OCI-LY1 (cell line): ENCODE results near the gene GRIA4.

Experiments used
- H2AFZ ChIP-seq: fragments of 200-600 bp; sonication (generic), shearing (Covaris generic); 2 replicates; pipeline ENCODE4 v1.6.0; 2014; ENCODE audit warnings: antibody characterized with exemption, mild to moderate bottlenecking, low read length
- H3F3A ChIP-seq: fragments of 200-600 bp; sonication (generic), shearing (Covaris generic); 2 replicates; pipeline ENCODE4 v1.6.0; 2014; ENCODE audit warnings: mild to moderate bottlenecking, antibody characterized with exemption, low read length, moderate library complexity; ENCODE audit not compliant: insufficient read depth
- H3K27ac ChIP-seq: fragments of 200-600 bp; sonication (generic); 2 replicates; pipeline ENCODE4 v1.5.1; 2014; ENCODE audit warnings: low read length, mixed run types, mild to moderate bottlenecking, low read depth; ENCODE audit not compliant: poor library complexity, severe bottlenecking
- H3K27me3 ChIP-seq: fragments of 200-600 bp; sonication (generic); 2 replicates; pipeline ENCODE4 v1.6.0; 2014; ENCODE audit warnings: antibody characterized with exemption, mild to moderate bottlenecking, low read length, moderate library complexity; ENCODE audit not compliant: insufficient read depth
- H3K36me3 ChIP-seq: fragments of 200-600 bp; sonication (generic); 2 replicates; pipeline ENCODE4 v1.6.1; 2014; ENCODE audit warnings: mild to moderate bottlenecking, antibody characterized with exemption, low read length, moderate library complexity, mixed read lengths; ENCODE audit not compliant: insufficient read depth
- H3K4me1 ChIP-seq: fragments of 200-600 bp; sonication (generic); 2 replicates; pipeline ENCODE4 v1.5.1; 2014; ENCODE audit warnings: mild to moderate bottlenecking, low read length, moderate library complexity; ENCODE audit not compliant: insufficient read depth, severe bottlenecking
- H3K4me2 ChIP-seq: fragments of 200-600 bp; sonication (generic), shearing (Covaris generic); 2 replicates; pipeline ENCODE4 v1.6.1; 2014; ENCODE audit warnings: low read length
- H3K4me3 ChIP-seq: fragments of 200-600 bp; sonication (generic); 2 replicates; pipeline ENCODE4 v1.5.1; 2014; ENCODE audit warnings: low read length, low read depth, mild to moderate bottlenecking, mixed read lengths; ENCODE audit not compliant: poor library complexity, severe bottlenecking
- H3K79me2 ChIP-seq: fragments of 200-600 bp; shearing (Covaris generic); 2 replicates; pipeline ENCODE4 v1.6.1; 2016; ENCODE audit warnings: mixed run types, low read length, mixed read lengths; ENCODE audit not compliant: insufficient read depth
- H3K9ac ChIP-seq: fragments of 200-600 bp; sonication (generic), shearing (Covaris generic); 2 replicates; pipeline ENCODE4 v1.6.1; 2014; ENCODE audit warnings: mild to moderate bottlenecking, low read length, mixed read lengths
- H3K9me2 ChIP-seq: fragments of 200-600 bp; sonication (generic), shearing (Covaris generic); 2 replicates; pipeline ENCODE4 v1.6.1; 2014; ENCODE audit warnings: low read depth, mild to moderate bottlenecking, low read length, mixed read lengths
- H3K9me3 ChIP-seq: fragments of 200-600 bp; shearing (Covaris generic); 2 replicates; pipeline ENCODE4 v1.6.1; 2014; ENCODE audit warnings: low read length, mixed read lengths
- H4K20me1 ChIP-seq: fragments of 200-600 bp; sonication (generic), shearing (Covaris generic); 2 replicates; pipeline ENCODE4 v1.6.0; 2016; ENCODE audit warnings: mild to moderate bottlenecking, low read length; ENCODE audit not compliant: insufficient read depth
- CTCF ChIP-seq: fragments of 200-600 bp; sonication (generic), shearing (Covaris generic); IDR thresholded peaks from 2 replicates; pipeline ENCODE4 v1.5.1; 2017; ENCODE audit warnings: mild to moderate bottlenecking, antibody characterized with exemption, low read length, moderate library complexity, mixed read lengths
- EZH2 ChIP-seq: fragments of 200-600 bp; sonication (generic), shearing (Covaris generic); IDR thresholded peaks from 2 replicates; pipeline ENCODE4 v1.8.0; 2017; ENCODE audit warnings: borderline replicate concordance, mixed run types, mild to moderate bottlenecking, antibody characterized with exemption, low read length, moderate library complexity, mixed read lengths

The GRIA4 gene

DNA sequence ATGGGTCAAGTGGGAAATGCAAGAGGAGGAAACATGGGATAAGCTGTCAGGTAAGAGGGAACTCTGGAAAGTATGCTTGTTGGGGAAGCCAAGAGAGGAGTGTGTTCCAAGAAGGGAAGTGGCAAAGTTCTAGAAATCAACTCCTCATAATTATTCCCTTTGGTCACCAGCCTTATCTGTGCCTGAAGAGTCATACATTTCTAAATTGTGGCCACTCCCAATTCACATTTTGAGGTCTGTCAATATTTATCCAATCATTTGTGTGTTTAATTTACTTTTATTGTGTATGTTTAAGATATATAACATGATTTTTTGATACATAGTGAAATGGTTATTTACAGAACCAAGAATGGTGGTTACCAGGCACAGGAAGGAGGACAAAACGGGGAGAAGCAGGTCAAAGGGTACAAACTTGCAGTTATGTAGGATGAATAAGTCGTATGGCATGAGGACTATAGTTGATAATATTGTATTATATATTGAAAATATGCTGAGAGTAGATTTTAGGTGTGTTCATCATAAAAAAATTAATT, 131.7 kb downstream of the GRIA4 start:
- H3K9me3 ChIP-seq = no peaks in the 10 kb centered on the region
- H3K36me3 ChIP-seq = no peaks in the 10 kb centered on the region
- no peaks in the 10 kb centered on the region for H3K79me2 ChIP-seq
- no peaks in the 10 kb centered on the region for H3K9me2 ChIP-seq
- H3K4me3 ChIP-seq = no peak overlapping the region
- H3K9ac ChIP-seq = no peak overlapping the region
- TF ChIP-seq CTCF = no peak
- TF ChIP-seq EZH2 = no peak
- no peaks in the 10 kb centered on the region for H3K27me3 ChIP-seq
- no peaks in the 10 kb centered on the region for H4K20me1 ChIP-seq
- no peak overlapping the region for H3K4me2 ChIP-seq
- no peak overlapping the region for H2AFZ ChIP-seq
- no peaks in the 10 kb centered on the region for H3K4me1 ChIP-seq
- H3K27ac ChIP-seq = no peak overlapping the region
- H3F3A ChIP-seq = no peaks in the 10 kb centered on the region

- no peak overlapping the region for H3K4me3 ChIP-seq
- no peaks in the 10 kb centered on the region for H3K27me3 ChIP-seq
- no peaks in the 10 kb centered on the region for H3K79me2 ChIP-seq
- no peak overlapping the region for H2AFZ ChIP-seq
- no peak overlapping the region for H3K27ac ChIP-seq
- H3K9ac ChIP-seq = no peak overlapping the region
- H3K4me2 ChIP-seq = no peak overlapping the region
- no peaks in the 10 kb centered on the region for H4K20me1 ChIP-seq
- H3F3A ChIP-seq = no peaks in the 10 kb centered on the region
- no peaks in the 10 kb centered on the region for H3K9me3 ChIP-seq
- TF ChIP-seq CTCF (no peak), EZH2 (no peak)
- H3K36me3 ChIP-seq = no peaks in the 10 kb centered on the region
- H3K9me2 ChIP-seq = no peaks in the 10 kb centered on the region
- H3K4me1 ChIP-seq = no peaks in the 10 kb centered on the region
These were observed 144.4 kb downstream of the GRIA4 start for GRCh38 chr11:105754260-105754659.

GRCh38 chr11:105754716-105755115, 144.8 kb downstream of the GRIA4 start:
- H3K4me1 ChIP-seq = no peaks in the 10 kb centered on the region
- H3K4me2 ChIP-seq = no peak overlapping the region
- H3K79me2 ChIP-seq = no peaks in the 10 kb centered on the region
- H3F3A ChIP-seq = no peaks in the 10 kb centered on the region
- H3K36me3 ChIP-seq = no peaks in the 10 kb centered on the region
- H3K4me3 ChIP-seq = no peak overlapping the region
- no peaks in the 10 kb centered on the region for H3K9me3 ChIP-seq
- H3K9ac ChIP-seq = no peak overlapping the region
- H3K27me3 ChIP-seq = no peaks in the 10 kb centered on the region
- H3K9me2 ChIP-seq = no peaks in the 10 kb centered on the region
- no peak for TF ChIP-seq EZH2
- TF ChIP-seq CTCF = no peak
- no peak overlapping the region for H2AFZ ChIP-seq
- H3K27ac ChIP-seq = no peak overlapping the region
- no peaks in the 10 kb centered on the region for H4K20me1 ChIP-seq
